ENCODE results near the gene APPBP2. TPM values are rescaled to one million over a fixed set of nuclear protein-coding genes. Genes with fewer than 3 reads are reported as not detected.

Gene APPBP2
- polyA plus RNA-seq, 3 donors = 6.4 to 14.7 (median 10.4) TPM

GRCh38 chr17:60535382-60536279 lies 9.6 kb upstream of the APPBP2 start:
- intact Hi-C loops (cut with micrococcal nuclease) = no loop called here
- H3K36me3 ChIP-seq (replicated peaks in 1 of 2; ENCODE audit: control insufficient read depth in 1 of 2, insufficient read depth in 2 of 2, low read length in 2 of 2) = no peaks in the 10 kb centered on the region
- Mint-ChIP-seq H3K9me3 (peaks cover 0 to 11% (median 5%) of the 10 kb centered on the region in 7 donors), H3K4me1 (no peaks in the 10 kb centered on the region), H3K36me3 (no peaks in the 10 kb centered on the region), H3K27me3 (ENCODE audit: low read depth in 3 of 3) (peaks cover 0 to 2% (median 2%) of the 10 kb centered on the region in 3 donors), H3K27ac (no peak overlapping the region), H3K4me3 (no peak overlapping the region)
- no peak for TF ChIP-seq CTCF (IDR thresholded peaks at IDR 0.05)
- no peaks in the 10 kb centered on the region for H3K9me3 ChIP-seq (replicated peaks in 1 of 2; ENCODE audit: control insufficient read depth in 1 of 2, insufficient read depth in 1 of 2, low read length in 2 of 2)
- no peak overlapping the region for H3K27ac ChIP-seq (ENCODE audit: low read depth in 1 of 2, low read length in 2 of 2)
- no peak overlapping the region for H3K9ac ChIP-seq (ENCODE audit: insufficient read depth, low read length, poor library complexity, severe bottlenecking)
- H4K20me1 ChIP-seq (ENCODE audit: insufficient read depth, low read length) = no peaks in the 10 kb centered on the region
- H3K4me2 ChIP-seq (replicated peaks; ENCODE audit: extremely low read depth, low read length, poor library complexity, severe bottlenecking) = no peak overlapping the region
- no peak overlapping the region for H2AFZ ChIP-seq (ENCODE audit: insufficient read depth, low read depth, low read length, poor library complexity, severe bottlenecking)
- WGBS (ENCODE audit: insufficient coverage) = 100% methylated on average over 1 of the region's 3 CpGs
- H3K79me2 ChIP-seq (ENCODE audit: insufficient read depth, low read length) = no peaks in the 10 kb centered on the region
- H3K27me3 ChIP-seq (ENCODE audit: control insufficient read depth in 2 of 2, insufficient read depth in 2 of 2, low read length in 2 of 2) = no peaks in the 10 kb centered on the region
- no peak for DNase-seq
- no peak overlapping the region for H3K4me3 ChIP-seq (replicated peaks in 1 of 3; ENCODE audit: low read depth in 2 of 3, low read length in 3 of 3)
- no peaks in the 10 kb centered on the region for H3K4me1 ChIP-seq (ENCODE audit: control insufficient read depth in 1 of 2, insufficient read depth in 2 of 2, low read length in 2 of 2)

DNA sequence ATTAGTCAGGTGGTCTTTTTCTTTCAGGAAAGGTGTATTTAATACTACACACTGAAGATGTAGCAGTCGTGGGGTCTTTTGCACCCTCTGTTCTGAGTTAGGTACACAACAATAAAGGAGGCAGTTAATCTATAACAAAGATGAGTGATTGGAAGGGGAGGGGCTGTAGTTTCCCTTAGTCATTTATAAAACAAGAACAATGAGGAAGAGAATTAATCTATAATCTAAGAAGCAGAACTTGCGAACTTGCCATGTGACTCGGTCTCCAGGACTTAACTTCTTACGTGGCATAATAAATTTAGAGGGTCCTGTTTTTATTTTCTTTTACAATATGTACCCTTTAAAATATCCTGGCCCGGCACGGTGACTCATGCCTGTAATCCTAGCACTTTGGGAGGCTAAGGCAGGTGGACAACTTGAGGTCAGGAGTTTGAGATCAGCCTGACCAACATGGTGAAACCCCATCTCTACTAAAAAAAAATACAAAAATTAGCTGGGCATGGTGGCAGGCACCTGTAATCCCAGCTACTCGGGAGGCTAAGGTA lies 8.6 kb upstream of the APPBP2 start:
- H3K27me3 Mint-ChIP-seq (ENCODE audit: low read depth in 3 of 3) = peaks cover 0 to 2% (median 2%) of the 10 kb centered on the region in 3 donors
- no peaks in the 10 kb centered on the region for H3K27me3 ChIP-seq (ENCODE audit: control insufficient read depth in 2 of 2, insufficient read depth in 2 of 2, low read length in 2 of 2)
- H3K9ac ChIP-seq (ENCODE audit: insufficient read depth, low read length, poor library complexity, severe bottlenecking) = no peak overlapping the region
- intact Hi-C loops (cut with micrococcal nuclease) = no loop called here
- no peak overlapping the region for H3K4me3 ChIP-seq (replicated peaks in 1 of 3; ENCODE audit: low read depth in 2 of 3, low read length in 3 of 3)
- H3K4me1 ChIP-seq (ENCODE audit: control insufficient read depth in 1 of 2, insufficient read depth in 2 of 2, low read length in 2 of 2) = no peaks in the 10 kb centered on the region
- H3K9me3 ChIP-seq (replicated peaks in 1 of 2; ENCODE audit: control insufficient read depth in 1 of 2, insufficient read depth in 1 of 2, low read length in 2 of 2) = no peaks in the 10 kb centered on the region
- no peak overlapping the region for H3K4me3 Mint-ChIP-seq
- TF ChIP-seq CTCF (IDR thresholded peaks at IDR 0.05) = no peak
- no peak overlapping the region for H3K27ac Mint-ChIP-seq
- peaks cover 0 to 16% (median 5%) of the 10 kb centered on the region in 7 donors for H3K9me3 Mint-ChIP-seq
- no peaks in the 10 kb centered on the region for H3K79me2 ChIP-seq (ENCODE audit: insufficient read depth, low read length)
- H3K27ac ChIP-seq (ENCODE audit: low read depth in 1 of 2, low read length in 2 of 2) = no peak overlapping the region
- H3K4me2 ChIP-seq (replicated peaks; ENCODE audit: extremely low read depth, low read length, poor library complexity, severe bottlenecking) = no peak overlapping the region
- H3K36me3 ChIP-seq (replicated peaks in 1 of 2; ENCODE audit: control insufficient read depth in 1 of 2, insufficient read depth in 2 of 2, low read length in 2 of 2) = no peaks in the 10 kb centered on the region
- no peaks in the 10 kb centered on the region for H3K4me1 Mint-ChIP-seq
- WGBS (ENCODE audit: insufficient coverage) = 100% methylated on average over 1 of the region's 7 CpGs
- H2AFZ ChIP-seq (ENCODE audit: insufficient read depth, low read depth, low read length, poor library complexity, severe bottlenecking) = no peak overlapping the region
- H4K20me1 ChIP-seq (ENCODE audit: insufficient read depth, low read length) = no peaks in the 10 kb centered on the region
- no peak for DNase-seq
- H3K36me3 Mint-ChIP-seq = no peaks in the 10 kb centered on the region
